IMR-90 (cell line): ENCODE results near the gene TMEM143. TPM values are rescaled to one million over a fixed set of nuclear protein-coding genes. Genes with fewer than 3 reads are reported as not detected.

Experiments
- ATAC-seq: fragments of 200-7000 bp; cut with Tn5 transposase; 2 replicates; pipeline ENCODE4 v1.9.1; 2020; ENCODE audit warnings: low read depth, mild to moderate bottlenecking, moderate library complexity
- BruUV-seq: library from RNA; stranded (reverse); fragments of 400-500 nt; replicated peaks from 2 replicates; lab custom pipeline; 2021; lab: Mats Ljungman, UMichigan
- CTCF ChIA-PET: fragments of 300-600 bp; formaldehyde crosslinking; extraction: SDS; loops from one replicate; lab custom pipeline; 2021; ENCODE audit warnings: antibody characterized with exemption; lab: Yijun Ruan, JAX
- POLR2A ChIA-PET: fragments of 300-600 bp; sonication (Branson Sonifier 250); formaldehyde crosslinking; loops from one replicate; lab custom pipeline; 2022; ENCODE audit warnings: antibody characterized with exemption; ENCODE audit not compliant: unreplicated experiment; lab: Charles Lee
- DNase-seq: peaks from one replicate; pipeline ENCODE4 v3.0.0; 2013
- H2AFZ ChIP-seq: replicated peaks from 2 replicates; pipeline ENCODE3; 2013; ENCODE audit warnings: low read length, mild to moderate bottlenecking; ENCODE audit not compliant: poor library complexity
- H2AK5ac ChIP-seq: 2 replicates; pipeline ENCODE4 v1.6.1; 2013; ENCODE audit warnings: low read depth, low read length, inconsistent platforms
- H2AK9ac ChIP-seq: replicated peaks from 2 replicates; pipeline ENCODE3; 2013; ENCODE audit warnings: mild to moderate bottlenecking, low read depth, low read length, moderate library complexity; ENCODE audit not compliant: poor library complexity
- H2BK120ac ChIP-seq: 2 replicates; pipeline ENCODE4 v1.6.1; 2013; ENCODE audit warnings: low read depth, low read length, inconsistent platforms
- H2BK15ac ChIP-seq: 3 replicates; pipeline ENCODE4 v1.6.1; 2013; ENCODE audit warnings: low read depth, low read length, inconsistent platforms
- H2BK20ac ChIP-seq: 2 replicates; pipeline ENCODE4 v1.6.1; 2013; ENCODE audit warnings: low read depth, mild to moderate bottlenecking, inconsistent platforms, low read length, moderate library complexity
- H2BK5ac ChIP-seq: 2 replicates; pipeline ENCODE4 v1.6.1; 2013; ENCODE audit warnings: mild to moderate bottlenecking, low read depth, low read length, inconsistent platforms; ENCODE audit not compliant: poor library complexity, severe bottlenecking
- H3K14ac ChIP-seq: replicated peaks from 2 replicates; pipeline ENCODE4 v1.6.1; 2013; ENCODE audit warnings: low read depth, low read length, inconsistent platforms
- H3K18ac ChIP-seq: 2 replicates; pipeline ENCODE4 v1.6.1; 2013; ENCODE audit warnings: low read depth, low read length, control low read depth
- H3K23ac ChIP-seq: 2 replicates; pipeline ENCODE4 v1.6.1; 2013; ENCODE audit warnings: low read depth, low read length, inconsistent platforms
- H3K27ac ChIP-seq: 2 replicates; pipeline ENCODE4 v1.5.1; 2013; ENCODE audit warnings: mild to moderate bottlenecking, control low read depth, low read length; ENCODE audit not compliant: insufficient read depth
- H3K27me3 ChIP-seq: 2 replicates; pipeline ENCODE4 v1.6.1; 2013; ENCODE audit warnings: low read length; ENCODE audit not compliant: control insufficient read depth, insufficient read depth
- H3K36me3 ChIP-seq: 2 replicates; pipeline ENCODE4 v1.6.1; 2013; ENCODE audit warnings: low read length, mixed read lengths; ENCODE audit not compliant: control insufficient read depth, insufficient read depth
- H3K4ac ChIP-seq: 2 replicates; pipeline ENCODE4 v1.6.1; 2013; ENCODE audit warnings: low read depth, low read length, inconsistent platforms
- H3K4me1 ChIP-seq: 2 replicates; pipeline ENCODE4 v1.6.1; 2013; ENCODE audit warnings: low read length, mixed read lengths; ENCODE audit not compliant: control insufficient read depth, insufficient read depth
- H3K4me2 ChIP-seq: 2 replicates; pipeline ENCODE4 v1.6.1; 2013; ENCODE audit warnings: low read depth, mild to moderate bottlenecking, control low read depth, low read length, moderate library complexity
- H3K4me3 ChIP-seq: 2 replicates; pipeline ENCODE4 v1.5.1; 2013; ENCODE audit warnings: low read depth, mild to moderate bottlenecking, control low read depth, low read length, moderate library complexity; ENCODE audit not compliant: insufficient read depth
- H3K56ac ChIP-seq: 2 replicates; pipeline ENCODE4 v1.6.1; 2013; ENCODE audit warnings: low read length, inconsistent platforms; ENCODE audit not compliant: insufficient read depth; ENCODE audit errors: extremely low read depth
- H3K79me1 ChIP-seq, 2 experiments: 2 replicates each; pipeline ENCODE4 v1.6.1; 2013; ENCODE audit warnings: low read length in 2 of 2, inconsistent platforms in 1 of 2, low read depth in 1 of 2
- H3K9ac ChIP-seq: 2 replicates; pipeline ENCODE4 v1.6.1; 2013; ENCODE audit warnings: low read depth, low read length, control low read depth
- H3K9me1 ChIP-seq: 2 replicates; pipeline ENCODE4 v1.6.1; 2013; ENCODE audit warnings: low read length, inconsistent platforms; ENCODE audit not compliant: insufficient read depth
- H3K9me3 ChIP-seq: 2 replicates; pipeline ENCODE4 v1.6.1; 2013; ENCODE audit warnings: low read length; ENCODE audit not compliant: control insufficient read depth, insufficient read depth
- H4K20me1 ChIP-seq: 2 replicates; pipeline ENCODE4 v1.6.1; 2013; ENCODE audit warnings: low read length, inconsistent platforms; ENCODE audit not compliant: insufficient read depth
- H4K5ac ChIP-seq: 2 replicates; pipeline ENCODE4 v1.6.1; 2013; ENCODE audit warnings: mild to moderate bottlenecking, low read depth, low read length, control low read depth
- H4K8ac ChIP-seq, 2 experiments: 2 replicates each; pipeline ENCODE4 v1.6.1; 2013; ENCODE audit warnings: low read depth in 2 of 2, low read length in 2 of 2, control low read depth in 1 of 2, inconsistent platforms in 1 of 2
- H4K91ac ChIP-seq: 2 replicates; pipeline ENCODE4 v1.6.1; 2013; ENCODE audit warnings: low read depth, low read length, inconsistent platforms; ENCODE audit not compliant: insufficient read depth
- BHLHE40 ChIP-seq: fragments of 150-350 bp; IDR thresholded peaks from 2 replicates; pipeline ENCODE4 v1.6.1; 2016; ENCODE audit warnings: mild to moderate bottlenecking, low read depth, low read length
- CEBPB ChIP-seq: IDR thresholded peaks from 2 replicates; pipeline ENCODE4 v1.6.1; 2012; ENCODE audit warnings: low read depth, low read length, improper control_type of control experiment
- CHD1 ChIP-seq: IDR thresholded peaks from 2 replicates; pipeline ENCODE4 v1.6.1; 2012; ENCODE audit warnings: low read depth, low read length, improper control_type of control experiment
- ELK1 ChIP-seq: fragments of 150-350 bp; IDR thresholded peaks from 2 replicates; pipeline ENCODE4 v1.6.1; 2016; ENCODE audit warnings: low read depth, mild to moderate bottlenecking, low read length, moderate library complexity, borderline replicate concordance
- MXI1 ChIP-seq: IDR thresholded peaks from 2 replicates; pipeline ENCODE4 v1.6.1; 2012; ENCODE audit warnings: low read depth, mild to moderate bottlenecking, low read length, moderate library complexity, borderline replicate concordance
- POLR2A ChIP-seq: IDR thresholded peaks from 2 replicates; pipeline ENCODE4 v1.6.1; 2012; ENCODE audit warnings: mild to moderate bottlenecking, low read depth, low read length
- RAD21 ChIP-seq: IDR thresholded peaks from 2 replicates; pipeline ENCODE4 v1.6.1; 2012; ENCODE audit warnings: low read length, improper control_type of control experiment
- SMC3 ChIP-seq: fragments of 150-350 bp; IDR thresholded peaks from 2 replicates; pipeline ENCODE4 v1.6.1; 2016; ENCODE audit warnings: low read depth, mild to moderate bottlenecking, antibody characterized with exemption, low read length, moderate library complexity
- WGBS, 2 experiments: methylation state at CpG; one replicate each; pipeline versions ENCODE4 v1.1.5 to v1.1.7; 2013; ENCODE audit warnings: missing lambda C conversion rate in 2 of 2; ENCODE audit not compliant: insufficient read length in 1 of 2; ENCODE audit errors: extremely low coverage in 2 of 2; 5-methylcytosine and 5-hydroxymethylcytosine counted together
- dilution Hi-C: fragments of 300-500 bp; cut with HindIII; formaldehyde crosslinking; loops from one replicate; pipeline ENCODE4 v1.14.3; 2018; ENCODE audit warnings: low sequenced_read_pairs; ENCODE audit not compliant: unreplicated experiment
- in situ Hi-C: fragments of 300-500 bp; cut with MboI; formaldehyde crosslinking; loops from 3 replicates; pipeline ENCODE4 v1.14.3; 2019; ENCODE audit warnings: low sequenced_read_pairs, inconsistent platforms, mixed read lengths
- intact Hi-C: fragments of 100-400 bp; cut with micrococcal nuclease; formaldehyde crosslinking; loops from 2 replicates; pipeline ENCODE4 v1.10.0; 2022
- polyA plus RNA-seq, 3 experiments: library from polyadenylated mRNA; depleted of rRNA; stranded (reverse); fragments of >200 nt; gene quantifications; 2 replicates each; pipeline ENCODE4 v1.2.3, GENCODE V29; 2012; ENCODE audit warnings: low replicate concordance in 1 of 3
- total RNA-seq: library from RNA; depleted of rRNA; stranded (reverse); fragments of >200 nt; gene quantifications from 2 replicates; pipeline ENCODE4 v1.2.3, GENCODE V29; 2012
- TF ChIP-seq, protein P1 (sequence below): conservative IDR thresholded peaks from 2 replicates; pipeline ENCODE4 v1.5.1; 2012; ENCODE audit warnings: mild to moderate bottlenecking, low read depth, low read length, improper control_type of control experiment

Gene TMEM143
- total and polyA plus RNA-seq, 2 of the 4 experiments (the other 2 are of a cell fraction): 1.3 to 7.6 TPM

- ATAC-seq: no peak
- Histone ChIP-seq H3K14ac (no peak overlapping the region), H2AK9ac (no peak overlapping the region), H3K9me1 (peaks cover 10% of the 10 kb centered on the region; the same call in 1 of the 2 replicates), H2AK5ac (no peak overlapping the region), H3K27me3 (no peaks in the 10 kb centered on the region), H3K4me2 (no peak overlapping the region), H3K4ac (no peak overlapping the region), H3K9ac (no peak overlapping the region), H2BK120ac (no peak overlapping the region), H4K8ac (no peak overlapping the region), H2AFZ (no peak overlapping the region), H3K18ac (no peak overlapping the region), H3K9me3 (no peaks in the 10 kb centered on the region), H2BK20ac (no peak overlapping the region), H3K4me3 (no peak overlapping the region), H3K79me1 (no peaks in the 10 kb centered on the region), H3K36me3 (no peaks in the 10 kb centered on the region), H4K5ac (no peak overlapping the region), H4K20me1 (no peaks in the 10 kb centered on the region), H3K27ac (no peak overlapping the region), H2BK5ac (no peak overlapping the region), H2BK15ac (no peak overlapping the region), H4K91ac (no peak overlapping the region), H3K23ac (no peak overlapping the region), H3K56ac (no peak overlapping the region), H3K4me1 (no peaks in the 10 kb centered on the region)
- no TSS peak for BruUV-seq
- 100% methylated on average over 3 of the region's 5 CpGs; no CpG with 5 or more reads in 1 of the 2 experiments for WGBS, 2 experiments
- POLR2A ChIA-PET: no interaction called here
- dilution Hi-C loops (no loop called here), in situ Hi-C loops (no loop called here), intact Hi-C loops (no loop called here)
- TF ChIP-seq MXI1: no peak
- no peak for TF ChIP-seq RAD21
- TF ChIP-seq CHD1: no peak
- no peak for TF ChIP-seq CEBPB
- TF ChIP-seq, protein P1, sequence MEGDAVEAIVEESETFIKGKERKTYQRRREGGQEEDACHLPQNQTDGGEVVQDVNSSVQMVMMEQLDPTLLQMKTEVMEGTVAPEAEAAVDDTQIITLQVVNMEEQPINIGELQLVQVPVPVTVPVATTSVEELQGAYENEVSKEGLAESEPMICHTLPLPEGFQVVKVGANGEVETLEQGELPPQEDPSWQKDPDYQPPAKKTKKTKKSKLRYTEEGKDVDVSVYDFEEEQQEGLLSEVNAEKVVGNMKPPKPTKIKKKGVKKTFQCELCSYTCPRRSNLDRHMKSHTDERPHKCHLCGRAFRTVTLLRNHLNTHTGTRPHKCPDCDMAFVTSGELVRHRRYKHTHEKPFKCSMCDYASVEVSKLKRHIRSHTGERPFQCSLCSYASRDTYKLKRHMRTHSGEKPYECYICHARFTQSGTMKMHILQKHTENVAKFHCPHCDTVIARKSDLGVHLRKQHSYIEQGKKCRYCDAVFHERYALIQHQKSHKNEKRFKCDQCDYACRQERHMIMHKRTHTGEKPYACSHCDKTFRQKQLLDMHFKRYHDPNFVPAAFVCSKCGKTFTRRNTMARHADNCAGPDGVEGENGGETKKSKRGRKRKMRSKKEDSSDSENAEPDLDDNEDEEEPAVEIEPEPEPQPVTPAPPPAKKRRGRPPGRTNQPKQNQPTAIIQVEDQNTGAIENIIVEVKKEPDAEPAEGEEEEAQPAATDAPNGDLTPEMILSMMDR: no peak
- no peak for TF ChIP-seq SMC3
- TF ChIP-seq ELK1: no peak
- TF ChIP-seq POLR2A: no peak
- no peak for TF ChIP-seq BHLHE40
- CTCF ChIA-PET: no interaction called here
- DNase-seq: peak; percentile 33
Measured at GRCh38 chr19:48353677-48354076, 10.1 kb downstream of the TMEM143 start.
